GM12801 (cell line): Measurements from ENCODE around the gene CCDC174.

ENCODE experiments used
- CTCF ChIP-seq: IDR thresholded peaks from one replicate; pipeline ENCODE4 v1.5.1; 2011; ENCODE audit warnings: control low read depth; ENCODE audit not compliant: insufficient read length; ENCODE audit errors: extremely low read depth

Gene CCDC174

DNA sequence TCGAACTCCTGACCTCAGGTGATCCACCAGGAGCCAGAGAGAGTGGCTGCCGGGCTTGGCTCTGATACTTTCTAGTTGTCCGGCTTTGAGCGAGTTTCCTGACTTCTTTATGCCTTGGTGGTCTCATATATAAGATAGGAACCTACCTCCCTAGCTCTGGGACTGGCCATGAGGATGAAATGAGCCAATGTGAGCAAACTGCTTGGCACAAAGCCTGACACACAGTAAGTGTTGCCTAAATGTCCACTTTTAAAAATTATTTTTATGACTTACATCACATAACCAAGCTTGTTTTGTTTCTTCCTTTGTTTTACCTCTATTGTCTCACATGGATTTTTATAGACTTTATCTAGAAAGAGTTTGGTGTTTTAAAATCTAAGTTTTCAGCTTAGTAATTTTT lies 42.1 kb upstream of the CCDC174 start:
- TF ChIP-seq CTCF = no peak

- TF ChIP-seq CTCF = no peak
Measured at GRCh38 chr3:14609941-14610340, 41.6 kb upstream of the CCDC174 start.

DNA sequence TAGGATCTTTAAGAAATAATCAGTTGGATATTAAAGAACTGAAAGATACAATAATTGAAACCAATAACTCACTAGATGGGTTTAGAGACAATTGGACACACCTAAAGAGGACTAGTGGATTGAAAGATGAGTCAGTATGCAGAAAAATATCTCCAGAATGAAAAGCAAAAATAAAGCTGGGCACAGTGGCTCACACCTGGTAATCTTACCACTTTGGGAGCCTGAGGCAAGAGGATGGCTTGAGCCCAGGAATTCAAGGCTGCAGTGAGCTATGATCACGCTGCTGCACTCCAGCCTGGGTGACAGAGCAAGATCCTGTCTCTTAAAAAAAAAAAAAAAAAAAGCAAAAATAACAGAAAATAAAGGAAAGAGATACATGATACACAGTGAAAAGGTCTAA lies 37.4 kb upstream of the CCDC174 start:
- no peak for TF ChIP-seq CTCF

DNA sequence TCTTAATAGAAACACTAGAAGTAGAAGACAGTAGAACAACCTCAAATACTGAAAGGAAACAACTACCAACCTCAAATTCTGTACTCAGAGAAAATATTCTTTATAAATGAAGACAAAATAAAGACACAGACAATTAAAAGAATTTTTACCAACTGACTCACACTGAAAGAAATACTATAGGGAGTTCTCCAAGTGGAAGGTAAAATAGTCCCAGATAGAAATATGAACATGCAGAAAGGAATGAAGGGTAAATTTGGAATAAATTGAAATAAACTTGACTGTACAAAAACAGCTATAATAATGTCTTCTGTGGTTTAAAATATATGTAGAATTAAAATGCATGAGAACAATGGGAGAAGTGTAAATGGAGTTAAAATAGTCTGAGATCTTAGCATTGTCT lies 36.7 kb upstream of the CCDC174 start:
- TF ChIP-seq CTCF = no peak

DNA sequence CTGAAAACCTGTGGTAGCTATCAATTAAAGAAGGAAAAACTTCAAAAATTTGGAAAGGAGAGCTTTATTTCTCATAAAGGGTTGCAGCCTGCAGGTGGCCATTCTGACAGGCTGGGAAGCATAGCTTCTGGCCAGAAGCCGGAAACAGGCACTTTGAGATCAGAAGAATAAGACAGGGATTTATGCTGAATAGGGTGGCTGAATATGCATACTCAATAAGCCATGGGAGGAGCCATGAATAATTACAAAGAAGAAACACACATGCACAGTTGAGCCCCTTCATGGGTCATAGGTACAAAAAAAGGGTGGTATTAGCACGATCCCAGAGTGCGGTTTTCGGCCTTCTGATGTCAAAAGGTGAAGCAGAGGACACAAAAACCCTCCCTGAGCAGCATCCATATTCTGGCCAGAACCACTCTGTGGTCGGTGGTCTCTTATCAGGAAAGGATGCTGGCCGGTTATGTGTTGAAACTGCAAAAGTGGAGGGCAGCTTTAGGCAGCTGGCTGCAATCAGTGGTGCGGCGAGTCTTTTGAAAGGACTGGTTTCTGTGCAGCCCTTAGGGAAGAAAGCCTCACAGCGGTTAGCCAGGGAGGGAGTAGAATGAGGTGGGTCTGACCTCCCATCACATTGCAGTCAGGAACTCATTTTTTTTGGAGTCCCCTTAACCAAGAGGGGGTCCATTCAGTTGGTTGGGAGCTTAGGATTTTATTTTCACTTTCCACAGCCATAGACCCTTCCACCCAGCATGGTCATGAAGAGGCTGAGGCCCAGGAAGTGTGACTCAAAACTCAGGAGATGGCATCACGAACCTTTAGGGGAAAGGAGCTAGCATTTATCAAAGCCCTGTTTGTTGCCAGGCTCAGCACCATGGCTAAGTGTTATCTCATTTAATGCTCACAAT lies 34.7 kb upstream of the CCDC174 start:
- TF ChIP-seq CTCF = no peak

- no peak for TF ChIP-seq CTCF
Measured at GRCh38 chr3:14617508-14618023, 34.0 kb upstream of the CCDC174 start.

GRCh38 chr3:14619605-14620004 lies 32.0 kb upstream of the CCDC174 start:
- TF ChIP-seq CTCF = no peak
